Measurements from ENCODE around the gene PADI1. TPM values are rescaled to one million over a fixed set of nuclear protein-coding genes. Genes with fewer than 3 reads are reported as not detected.
A peak's percentile ranks its signal among the peaks of the same experiment; 100 is the strongest.

Gene PADI1
- total RNA-seq, 1 donor = under 0.01 TPM

- Histone ChIP-seq H3K36me3 (ENCODE audit: insufficient read depth, low read length) (no peaks in the 10 kb centered on the region), H3K4me2 (ENCODE audit: insufficient read depth, low read length) (no peak overlapping the region), H2AFZ (ENCODE audit: low read length) (no peak overlapping the region), H4K20me1 (ENCODE audit: insufficient read depth, low read length) (no peaks in the 10 kb centered on the region), H3K4me1 (ENCODE audit: insufficient read depth, low read length) (no peaks in the 10 kb centered on the region), H3K27me3 (ENCODE audit: insufficient read depth, low read length) (peaks cover 2% of the 10 kb centered on the region), H3K27ac (ENCODE audit: low read depth, low read length) (no peak overlapping the region), H3K4me3 (ENCODE audit: insufficient read depth, low read length) (no peak overlapping the region), H3K79me2 (ENCODE audit: insufficient read depth, low read length) (no peaks in the 10 kb centered on the region), H3K9me3 (ENCODE audit: low read depth, low read length) (no peaks in the 10 kb centered on the region)
- TF ChIP-seq CTCF (IDR thresholded peaks at IDR 0.05; ENCODE audit: extremely low read depth, low read depth, low read length) = no peak
- DNase-seq (ENCODE audit: insufficient read length, low spot score, missing footprints) = peak; percentile 38
Measured at GRCh38 chr1:17272646-17273045, 67.7 kb downstream of the PADI1 start.

GRCh38 chr1:17273096-17273495 is 68.2 kb downstream of the PADI1 start:
- TF ChIP-seq CTCF (IDR thresholded peaks at IDR 0.05; ENCODE audit: extremely low read depth, low read depth, low read length) = no peak
- H2AFZ ChIP-seq (ENCODE audit: low read length) = no peak overlapping the region
- H3K4me3 ChIP-seq (ENCODE audit: insufficient read depth, low read length) = no peak overlapping the region
- no peaks in the 10 kb centered on the region for H3K4me1 ChIP-seq (ENCODE audit: insufficient read depth, low read length)
- H3K9me3 ChIP-seq (ENCODE audit: low read depth, low read length) = no peaks in the 10 kb centered on the region
- no peaks in the 10 kb centered on the region for H3K36me3 ChIP-seq (ENCODE audit: insufficient read depth, low read length)
- H3K27me3 ChIP-seq (ENCODE audit: insufficient read depth, low read length) = peaks cover 2% of the 10 kb centered on the region
- no peak overlapping the region for H3K4me2 ChIP-seq (ENCODE audit: insufficient read depth, low read length)
- no peak overlapping the region for H3K27ac ChIP-seq (ENCODE audit: low read depth, low read length)
- H3K79me2 ChIP-seq (ENCODE audit: insufficient read depth, low read length) = no peaks in the 10 kb centered on the region
- DNase-seq (ENCODE audit: insufficient read length, low spot score, missing footprints) = peak; percentile 5
- H4K20me1 ChIP-seq (ENCODE audit: insufficient read depth, low read length) = no peaks in the 10 kb centered on the region

GRCh38 chr1:17274186-17275170 is 69.5 kb downstream of the PADI1 start:
- H3K27ac ChIP-seq (ENCODE audit: low read depth, low read length) = no peak overlapping the region
- TF ChIP-seq CTCF (IDR thresholded peaks at IDR 0.05; ENCODE audit: extremely low read depth, low read depth, low read length) = peak; percentile 73
- H2AFZ ChIP-seq (ENCODE audit: low read length) = no peak overlapping the region
- no peaks in the 10 kb centered on the region for H3K36me3 ChIP-seq (ENCODE audit: insufficient read depth, low read length)
- H3K4me2 ChIP-seq (ENCODE audit: insufficient read depth, low read length) = no peak overlapping the region
- H3K4me1 ChIP-seq (ENCODE audit: insufficient read depth, low read length) = no peaks in the 10 kb centered on the region
- no peak overlapping the region for H3K4me3 ChIP-seq (ENCODE audit: insufficient read depth, low read length)
- no peaks in the 10 kb centered on the region for H3K9me3 ChIP-seq (ENCODE audit: low read depth, low read length)
- H3K27me3 ChIP-seq (ENCODE audit: insufficient read depth, low read length) = peaks cover 7% of the 10 kb centered on the region
- peak; percentile 96 for DNase-seq (ENCODE audit: insufficient read length, low spot score, missing footprints)
- H3K79me2 ChIP-seq (ENCODE audit: insufficient read depth, low read length) = no peaks in the 10 kb centered on the region
- H4K20me1 ChIP-seq (ENCODE audit: insufficient read depth, low read length) = no peaks in the 10 kb centered on the region

GRCh38 chr1:17276568-17276967 is 71.6 kb downstream of the PADI1 start:
- no peak for TF ChIP-seq CTCF (IDR thresholded peaks at IDR 0.05; ENCODE audit: extremely low read depth, low read depth, low read length)
- Histone ChIP-seq H3K79me2 (ENCODE audit: insufficient read depth, low read length) (no peaks in the 10 kb centered on the region), H3K27ac (ENCODE audit: low read depth, low read length) (no peak overlapping the region), H2AFZ (ENCODE audit: low read length) (no peak overlapping the region), H3K4me2 (ENCODE audit: insufficient read depth, low read length) (no peak overlapping the region), H3K4me3 (ENCODE audit: insufficient read depth, low read length) (no peak overlapping the region), H3K4me1 (ENCODE audit: insufficient read depth, low read length) (no peaks in the 10 kb centered on the region), H4K20me1 (ENCODE audit: insufficient read depth, low read length) (no peaks in the 10 kb centered on the region), H3K27me3 (ENCODE audit: insufficient read depth, low read length) (peaks cover 13% of the 10 kb centered on the region), H3K36me3 (ENCODE audit: insufficient read depth, low read length) (no peaks in the 10 kb centered on the region), H3K9me3 (ENCODE audit: low read depth, low read length) (no peaks in the 10 kb centered on the region)
- DNase-seq (ENCODE audit: insufficient read length, low spot score, missing footprints) = peak; percentile 88

Measured in osteoblast (primary cell).